A172 (cell line): ENCODE data around the gene SLC31A1. TPM values are rescaled to one million over a fixed set of nuclear protein-coding genes. Genes with fewer than 3 reads are reported as not detected.
A peak's percentile ranks its signal among the peaks of the same experiment; 100 is the strongest.
"Not testable (repeated sequence)": the region's sequence is repeated elsewhere in the genome, so short reads cannot be mapped to it uniquely, and the experiment has no call there.

ENCODE experiments used
- DNase-seq: peaks from one replicate; pipeline ENCODE4 v3.0.0-alpha.2; 2015; ENCODE audit warnings: low spot score
- total RNA-seq: library from RNA; depleted of rRNA; stranded (reverse); fragments of >200 nt; shearing (Covaris generic); gene quantifications from 2 replicates; pipeline ENCODE4 v1.2.3, GENCODE V29; 2014

The SLC31A1 gene
- total RNA-seq, 1 experiment from 2014 or later = 15.3 TPM

GRCh38 chr9:113220467-113221002 lies 809 bp upstream of the SLC31A1 start:
- DNase-seq = peak; percentile 17

GRCh38 chr9:113221800-113222481 lies 597 bp downstream of the SLC31A1 start:
- peak; percentile 12 for DNase-seq

- DNase-seq = no peak
Measured at GRCh38 chr9:113222482-113222841, 1.1 kb downstream of the SLC31A1 start.

GRCh38 chr9:113223963-113224362 lies 2.6 kb downstream of the SLC31A1 start:
- no peak for DNase-seq

- no peak for DNase-seq
Measured at GRCh38 chr9:113227436-113227835, 6.1 kb downstream of the SLC31A1 start.

GRCh38 chr9:113228130-113228665 lies 6.9 kb downstream of the SLC31A1 start:
- DNase-seq = no peak

- no peak for DNase-seq
Measured at GRCh38 chr9:113231701-113232100, 10.4 kb downstream of the SLC31A1 start.

GRCh38 chr9:113235701-113236255 lies 14.4 kb downstream of the SLC31A1 start:
- DNase-seq = not testable (repeated sequence)

- no peak for DNase-seq
Measured at GRCh38 chr9:113237026-113237425, 15.7 kb downstream of the SLC31A1 start.

GRCh38 chr9:113238202-113238858 lies 17.0 kb downstream of the SLC31A1 start:
- no peak for DNase-seq

GRCh38 chr9:113238859-113239232 lies 17.5 kb downstream of the SLC31A1 start:
- DNase-seq = no peak

GRCh38 chr9:113241161-113241560 lies 19.8 kb downstream of the SLC31A1 start:
- no peak for DNase-seq

GRCh38 chr9:113244556-113244955 lies 23.2 kb downstream of the SLC31A1 start:
- no peak for DNase-seq

- DNase-seq = no peak
Measured at GRCh38 chr9:113245894-113246293, 24.6 kb downstream of the SLC31A1 start.

- DNase-seq = no peak
Measured at GRCh38 chr9:113246928-113247327, 25.6 kb downstream of the SLC31A1 start.

GRCh38 chr9:113247640-113248039 lies 26.3 kb downstream of the SLC31A1 start:
- DNase-seq = no peak

GRCh38 chr9:113249661-113250060 lies 28.3 kb downstream of the SLC31A1 start:
- DNase-seq = not testable (repeated sequence)

GRCh38 chr9:113250807-113251206 lies 29.5 kb downstream of the SLC31A1 start:
- DNase-seq = no peak

GRCh38 chr9:113254991-113255390 lies 33.6 kb downstream of the SLC31A1 start:
- no peak for DNase-seq

GRCh38 chr9:113255438-113255837 lies 34.1 kb downstream of the SLC31A1 start:
- no peak for DNase-seq

GRCh38 chr9:113257863-113258262 lies 36.5 kb downstream of the SLC31A1 start:
- DNase-seq = no peak

GRCh38 chr9:113258282-113258681 lies 36.9 kb downstream of the SLC31A1 start:
- no peak for DNase-seq
